Left renal pelvis (tissue), 4 donors: Measurements from ENCODE around the gene CUL2. TPM values are rescaled to one million over a fixed set of nuclear protein-coding genes. Genes with fewer than 3 reads are reported as not detected.

Source experiments
- DNase-seq, 4 donors: peaks; one replicate each; pipeline ENCODE4 v3.0.0-alpha.2; 2013; ENCODE audit warnings: low read depth in 4 of 4, low spot score in 3 of 4
- polyA plus RNA-seq, 4 donors: library from polyadenylated mRNA; unstranded; fragments of 120-200 nt; gene quantifications; one replicate each; pipeline ENCODE4 v1.2.1, GENCODE V29; 2013; ENCODE audit not compliant: insufficient read length in 4 of 4

The CUL2 gene
- polyA plus RNA-seq, result 10 to 100 TPM; 37.1 to 50.5 (median 41.0) TPM

DNA sequence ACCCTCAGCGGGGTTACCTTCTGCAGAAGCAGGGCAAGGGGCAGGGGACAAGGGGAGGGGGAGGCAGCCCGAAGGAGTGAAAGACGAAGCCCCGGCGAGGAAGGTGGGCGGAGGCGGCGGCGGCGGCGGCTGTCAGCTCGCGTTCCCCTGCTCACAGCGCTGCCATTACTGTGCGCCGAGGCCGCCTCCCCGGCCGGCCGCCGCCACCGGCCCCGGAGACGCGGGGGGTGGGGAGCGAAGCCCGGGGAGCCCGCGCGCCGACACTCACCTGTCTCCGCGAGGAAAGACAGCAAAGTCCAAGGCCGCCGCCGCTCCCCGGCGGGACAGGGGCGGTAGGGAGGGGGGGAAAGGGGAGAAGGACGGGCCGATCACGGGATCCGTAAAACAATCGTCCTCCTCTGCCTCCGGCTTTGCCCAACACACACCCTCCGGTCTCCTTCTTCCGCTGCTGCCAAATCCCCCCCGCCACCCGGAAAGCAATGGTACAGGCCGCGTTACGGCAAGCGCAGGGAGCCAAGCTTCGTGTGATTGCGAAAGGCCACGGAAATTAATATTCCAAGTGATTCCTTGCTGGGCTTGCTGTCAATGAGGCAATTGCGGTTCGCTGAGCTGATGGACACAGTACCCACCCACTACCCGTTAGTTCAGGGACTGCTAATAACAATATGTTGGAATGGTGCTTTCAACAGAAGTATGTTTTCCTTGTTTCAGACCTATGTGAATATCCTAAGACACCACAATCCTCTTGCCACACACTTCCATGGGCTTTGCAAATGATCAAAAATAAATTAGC, at the start of gene CUL2:
Gene CUL2, minus strand, starts transcription at position 180 of the 793 bp plus-strand sequence. CDS start 19,024 bp downstream, outside the sequence.
- peak; percentile 89 to 92 (median 91) for DNase-seq

DNA sequence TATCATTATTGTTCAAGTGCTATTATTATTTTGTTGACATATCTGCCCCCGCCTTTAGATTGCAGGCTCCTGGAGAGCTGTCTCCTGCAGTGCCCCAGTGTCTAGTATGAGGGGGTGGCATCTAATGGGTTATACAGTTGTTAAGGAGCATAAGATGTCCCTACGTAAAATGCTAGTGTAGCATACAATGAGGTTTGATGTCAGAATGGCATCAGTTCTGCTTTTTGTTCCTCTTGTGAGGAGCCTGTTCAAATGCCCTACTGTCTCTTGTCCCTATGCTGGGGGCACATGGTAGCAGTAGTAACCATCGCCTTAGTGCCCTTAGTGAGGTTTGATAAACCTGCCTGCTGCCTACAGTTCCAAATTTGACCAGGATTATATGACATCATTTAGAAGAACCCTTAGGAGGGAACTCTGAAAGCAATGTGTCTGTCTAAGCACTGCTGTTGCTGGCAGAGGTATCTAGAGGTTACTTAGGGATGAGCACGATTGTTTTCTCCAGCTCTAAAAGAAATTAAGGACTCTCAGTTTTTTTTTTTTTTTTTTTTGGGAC, 46.2 kb upstream of the CUL2 start:
- no peak for DNase-seq

- no peak for DNase-seq
Measured at GRCh38 chr10:35135861-35136260, 45.7 kb upstream of the CUL2 start.

DNA sequence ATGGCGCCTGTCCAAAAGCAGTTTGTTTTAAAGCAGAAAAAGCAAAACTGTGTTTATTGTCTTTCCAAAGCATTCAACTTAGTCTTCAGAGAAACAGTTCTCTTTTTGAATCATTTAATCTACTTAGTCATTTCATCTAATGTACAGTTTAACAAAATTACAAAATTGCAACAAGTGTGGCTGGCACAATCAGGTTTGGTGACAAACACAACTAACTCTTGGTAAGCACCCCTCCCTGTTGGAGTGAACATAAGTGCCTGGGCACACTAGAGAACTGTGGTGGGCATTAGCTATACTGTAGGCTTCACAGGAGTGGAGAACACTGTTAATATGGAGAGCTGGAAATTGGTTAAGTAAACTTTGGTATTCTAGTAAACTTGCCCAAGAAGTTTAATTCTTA, 43.4 kb upstream of the CUL2 start:
- DNase-seq, result no peak

DNA sequence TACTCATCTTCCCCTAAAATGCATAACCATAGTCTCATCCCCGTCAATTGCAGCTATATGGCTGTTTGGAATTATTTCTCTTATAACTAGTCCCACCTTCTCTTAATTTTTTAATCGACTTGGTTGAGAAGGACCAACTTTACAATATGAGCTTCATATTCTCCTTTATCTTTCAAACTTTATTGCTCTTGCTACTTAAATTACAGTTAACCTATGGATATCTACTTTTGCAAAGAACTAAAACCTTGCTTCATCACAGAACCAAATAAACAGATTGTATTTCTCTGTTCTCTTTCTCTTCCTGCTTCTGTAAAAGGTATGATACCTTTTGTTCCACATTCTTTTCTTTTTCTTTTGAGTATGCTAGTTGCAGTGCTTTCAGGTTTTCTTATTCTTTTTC, 42.6 kb upstream of the CUL2 start:
- DNase-seq, result no peak

GRCh38 chr10:35130663-35131062, 40.5 kb upstream of the CUL2 start:
- DNase-seq, result no peak

- no peak for DNase-seq
Measured at GRCh38 chr10:35129185-35129674, 39.1 kb upstream of the CUL2 start.

- DNase-seq, result peak; percentile 33 to 50 (median 43)
Measured at GRCh38 chr10:35127289-35127891, 37.2 kb upstream of the CUL2 start.

GRCh38 chr10:35126530-35127288, 36.6 kb upstream of the CUL2 start, which contains the start of gene CREM:
Gene CREM, plus strand, starts transcription at chr10:35126846. Its CDS starts 10,990 bp downstream, at chr10:35137836.
- peak; percentile 89 to 94 (median 93) for DNase-seq

DNA sequence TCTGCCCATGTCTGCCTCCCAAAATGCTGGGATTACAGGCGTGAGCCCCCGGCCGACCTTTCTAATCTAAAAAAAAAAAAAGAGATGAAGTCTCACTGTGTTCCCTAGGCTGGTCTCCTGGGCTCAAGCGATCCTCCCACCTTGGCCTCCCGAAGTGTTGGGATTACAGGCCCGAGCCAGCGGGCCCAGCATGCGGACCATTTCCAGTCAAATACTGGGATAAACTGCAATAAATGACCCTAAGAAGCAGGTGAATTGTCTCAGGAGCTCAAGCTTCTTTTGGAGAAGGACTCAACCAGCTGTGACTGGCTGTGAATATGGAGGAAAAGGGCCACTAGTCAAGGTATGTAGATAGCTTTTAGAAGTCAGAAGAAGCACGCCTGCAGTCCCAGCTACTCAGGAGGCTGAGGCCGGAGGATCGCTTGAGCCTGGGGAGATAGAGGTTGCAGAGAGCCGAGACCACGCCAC, 36.0 kb upstream of the CUL2 start:
- no peak for DNase-seq

- no peak for DNase-seq
Measured at GRCh38 chr10:35124540-35124939, 34.4 kb upstream of the CUL2 start.

GRCh38 chr10:35119378-35119777, 29.2 kb upstream of the CUL2 start:
- DNase-seq, result no peak

- no peak for DNase-seq
Measured at GRCh38 chr10:35112571-35112970, 22.4 kb upstream of the CUL2 start.

- no peak for DNase-seq
Measured at GRCh38 chr10:35103882-35104281, 13.7 kb upstream of the CUL2 start.

GRCh38 chr10:35097510-35097909, 7.4 kb upstream of the CUL2 start:
- DNase-seq, result no peak

GRCh38 chr10:35096312-35096711, 6.2 kb upstream of the CUL2 start:
- no peak for DNase-seq

DNA sequence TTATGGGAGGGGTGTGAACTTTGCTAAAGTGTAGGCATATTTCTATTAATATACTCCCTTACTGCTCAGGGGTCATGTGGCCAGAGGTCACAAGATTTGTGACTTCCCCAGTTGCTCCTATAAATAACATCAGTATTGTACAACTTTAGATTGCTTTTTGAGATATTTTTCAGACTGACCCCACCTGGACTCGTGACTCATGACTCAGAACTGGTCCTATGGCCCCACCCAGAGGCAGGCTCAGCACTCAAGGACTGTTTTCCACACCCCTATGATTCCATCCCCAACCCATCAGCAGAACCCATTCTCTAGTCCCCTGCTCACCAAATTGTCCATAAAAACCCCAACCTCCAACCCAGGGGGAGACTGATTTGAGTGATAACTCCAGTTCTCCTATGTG, 2.7 kb upstream of the CUL2 start:
- no peak for DNase-seq

DNA sequence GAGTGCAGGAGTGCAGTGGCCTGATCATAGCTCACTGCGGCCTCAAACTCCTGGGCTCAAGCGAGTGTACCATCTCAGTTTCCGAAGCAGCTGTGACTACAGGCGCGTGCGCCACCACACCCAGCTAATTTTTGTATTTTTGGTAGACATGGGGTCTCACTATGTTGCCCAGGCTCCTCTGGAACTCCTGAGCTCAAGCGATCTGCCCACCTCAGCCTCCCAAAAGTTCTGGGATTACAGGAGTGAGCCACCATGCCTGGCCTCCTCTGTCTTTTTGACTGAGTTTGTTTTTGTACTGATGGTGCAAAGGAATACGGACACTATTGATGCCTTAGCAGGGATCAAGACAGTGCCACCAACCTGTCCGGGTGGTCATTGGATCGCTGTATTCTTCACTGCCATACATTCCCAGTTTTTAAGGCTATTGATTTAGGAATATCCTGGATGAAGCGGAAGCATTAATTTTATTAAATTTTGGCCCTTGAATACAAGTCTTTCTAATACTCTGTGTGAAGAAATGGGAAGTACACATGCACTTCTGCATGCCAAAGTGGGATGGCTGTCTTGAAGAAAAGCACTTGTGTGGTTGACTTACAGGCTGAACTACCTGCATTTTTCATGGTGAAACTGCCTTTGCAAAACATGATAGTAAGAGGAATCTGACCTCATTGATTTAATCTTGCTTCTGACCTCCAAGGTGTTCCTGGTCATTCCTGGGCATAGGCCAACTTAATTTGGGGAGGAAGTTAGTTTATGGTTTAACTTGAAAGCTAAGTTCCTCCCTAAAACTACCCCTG, 2.1 kb upstream of the CUL2 start:
- DNase-seq, result no peak

- DNase-seq, result peak in 2 of 4 donors; percentile 18 to 36
Measured at GRCh38 chr10:35089611-35090161, 455 bp downstream of the CUL2 start.

GRCh38 chr10:35083242-35083641, 6.9 kb downstream of the CUL2 start:
- DNase-seq, result no peak
